BLaER1 treated with 17β-estradiol and CSF1 and Interleukin-3, amounts not matched to agents 10 nM and 100 nM (cell line): ENCODE measurements around the gene TP53I11.

Experiments used
- H3K27ac ChIP-seq, 11 experiments: shearing (Covaris generic); formaldehyde crosslinking; 2 replicates each; pipeline ENCODE4 v1.8.1; 2022
- H3K27me3 ChIP-seq, 11 experiments: shearing (Covaris generic); formaldehyde crosslinking; 2 replicates each; pipeline ENCODE4 v1.8.1; 2022
- H3K36me3 ChIP-seq, 11 experiments: shearing (Covaris generic); formaldehyde crosslinking; 2 replicates each; pipeline ENCODE4 v1.8.1; 2022
- H3K4me1 ChIP-seq, 10 experiments: shearing (Covaris generic); formaldehyde crosslinking; 2 replicates each; pipeline ENCODE4 v1.8.1; 2022
- H3K4me2 ChIP-seq, 11 experiments: shearing (Covaris generic); formaldehyde crosslinking; 2 replicates each; pipeline ENCODE4 v1.8.1; 2022
- H3K4me3 ChIP-seq, 10 experiments: shearing (Covaris generic); formaldehyde crosslinking; 2 replicates each; pipeline ENCODE4 v1.8.1; 2022
- H3K9ac ChIP-seq, 11 experiments: shearing (Covaris generic); formaldehyde crosslinking; 2 replicates each; pipeline ENCODE4 v1.8.1; 2022
- H3K9me3 ChIP-seq, 11 experiments: shearing (Covaris generic); formaldehyde crosslinking; replicated peaks in 1 of 11; 2 replicates each; pipeline ENCODE4 v1.8.1; 2022
- H4K20me1 ChIP-seq, 11 experiments: shearing (Covaris generic); formaldehyde crosslinking; 2 replicates each; pipeline ENCODE4 v1.8.1; 2022
- Cebpa-rat ChIP-seq, 11 experiments: shearing (Covaris generic); IDR thresholded peaks; 2 replicates each; pipeline ENCODE4 v1.8.1; 2022

TP53I11 gene

DNA sequence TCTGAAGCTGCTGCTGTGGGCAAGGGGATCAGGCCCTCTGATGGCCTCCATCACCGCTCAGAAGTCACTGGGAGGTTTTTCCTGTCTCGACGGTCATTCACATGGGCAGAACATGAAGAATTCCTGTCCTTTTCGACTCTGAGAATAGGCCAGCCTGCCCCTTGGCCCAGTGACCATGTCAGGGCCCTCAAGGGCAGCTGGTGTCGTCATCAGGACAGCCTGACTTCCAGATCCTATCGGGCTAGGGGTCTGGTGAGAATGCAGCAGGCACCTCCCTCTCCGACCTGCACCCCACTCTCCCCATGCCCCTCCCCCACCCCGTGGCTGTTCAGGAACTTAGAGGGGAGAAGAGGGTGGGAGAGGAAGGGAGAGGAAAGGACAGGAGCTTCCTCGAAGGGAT lies 3.6 kb downstream of the TP53I11 start:
- Histone ChIP-seq H3K9me3 (no peaks in the 10 kb centered on the region), H3K27ac (peak overlapping the region in 7 of 11 experiments; percentile 37 to 99 (median 51); a peak in 14 of 22 replicates), H4K20me1 (peaks cover 59 to 76% (median 69%) of the 10 kb centered on the region in 11 experiments), H3K4me1 (peaks cover 81 to 85% (median 83%) of the 10 kb centered on the region in 10 experiments), H3K27me3 (no peaks in the 10 kb centered on the region), H3K36me3 (peaks cover 0 to 50% (median 22%) of the 10 kb centered on the region in 11 experiments; a peak in 14 of 22 replicates), H3K9ac (peak overlapping the region in 10 of 11 experiments; percentile 14 to 100 (median 67); a peak in 17 of 22 replicates), H3K4me3 (peak overlapping the region in 3 of 10 experiments; percentile 3 to 99 (median 40); a peak in 4 of 20 replicates), H3K4me2 (peak overlapping the region; percentile 86 to 99 (median 97))
- TF ChIP-seq Cebpa-rat (IDR thresholded peaks at IDR 0.05): no peak

- Histone ChIP-seq H3K4me1 (peaks cover 81 to 85% (median 83%) of the 10 kb centered on the region in 10 experiments), H3K9ac (peak overlapping the region in 9 of 11 experiments; percentile 29 to 100 (median 98); a peak in 15 of 22 replicates), H3K4me2 (peak overlapping the region; percentile 86 to 99 (median 97); a peak in 21 of 22 replicates), H3K9me3 (no peaks in the 10 kb centered on the region), H3K4me3 (peak overlapping the region in 4 of 10 experiments; percentile 0 to 99 (median 25); a peak in 4 of 20 replicates), H3K27me3 (no peaks in the 10 kb centered on the region), H3K27ac (peak overlapping the region in 8 of 11 experiments; percentile 6 to 99 (median 50); a peak in 12 of 22 replicates), H4K20me1 (peaks cover 60 to 85% (median 78%) of the 10 kb centered on the region in 11 experiments), H3K36me3 (peaks cover 0 to 50% (median 22%) of the 10 kb centered on the region in 11 experiments; a peak in 14 of 22 replicates)
- TF ChIP-seq Cebpa-rat (IDR thresholded peaks at IDR 0.05): no peak
Measured at GRCh38 chr11:44946263-44946662, 4.4 kb downstream of the TP53I11 start.

GRCh38 chr11:44945666-44946065 lies 5.0 kb downstream of the TP53I11 start:
- Histone ChIP-seq H3K9me3 (no peaks in the 10 kb centered on the region), H3K4me2 (peak overlapping the region; percentile 86 to 99 (median 97); a peak in 21 of 22 replicates), H3K4me3 (peak overlapping the region in 4 of 10 experiments; percentile 15 to 99 (median 32); a peak in 1 of 20 replicates), H3K4me1 (peaks cover 83 to 86% (median 85%) of the 10 kb centered on the region in 10 experiments), H3K27ac (peak overlapping the region in 8 of 11 experiments; percentile 6 to 99 (median 50); a peak in 15 of 22 replicates), H3K27me3 (no peaks in the 10 kb centered on the region), H3K36me3 (peaks cover 0 to 56% (median 26%) of the 10 kb centered on the region in 11 experiments; a peak in 16 of 22 replicates), H3K9ac (peak overlapping the region in 8 of 11 experiments; percentile 11 to 100 (median 98); a peak in 16 of 22 replicates), H4K20me1 (peaks cover 66 to 91% (median 84%) of the 10 kb centered on the region in 11 experiments)
- TF ChIP-seq Cebpa-rat (IDR thresholded peaks at IDR 0.05): no peak

- Histone ChIP-seq H3K4me1 (peaks cover 92 to 94% (median 93%) of the 10 kb centered on the region in 10 experiments), H4K20me1 (peaks cover 74 to 99% (median 92%) of the 10 kb centered on the region in 11 experiments), H3K36me3 (peaks cover 0 to 64% (median 34%) of the 10 kb centered on the region in 11 experiments; a peak in 16 of 22 replicates), H3K27me3 (no peaks in the 10 kb centered on the region), H3K27ac (peak overlapping the region in 6 of 11 experiments; percentile 7 to 99 (median 68); a peak in 6 of 22 replicates), H3K4me3 (no peak overlapping the region), H3K9ac (peak overlapping the region in 7 of 11 experiments; percentile 24 to 100 (median 98); a peak in 10 of 22 replicates), H3K9me3 (no peaks in the 10 kb centered on the region), H3K4me2 (peak overlapping the region; percentile 86 to 99 (median 97))
- no peak for TF ChIP-seq Cebpa-rat (IDR thresholded peaks at IDR 0.05)
Measured at GRCh38 chr11:44944853-44945235, 5.8 kb downstream of the TP53I11 start.

DNA sequence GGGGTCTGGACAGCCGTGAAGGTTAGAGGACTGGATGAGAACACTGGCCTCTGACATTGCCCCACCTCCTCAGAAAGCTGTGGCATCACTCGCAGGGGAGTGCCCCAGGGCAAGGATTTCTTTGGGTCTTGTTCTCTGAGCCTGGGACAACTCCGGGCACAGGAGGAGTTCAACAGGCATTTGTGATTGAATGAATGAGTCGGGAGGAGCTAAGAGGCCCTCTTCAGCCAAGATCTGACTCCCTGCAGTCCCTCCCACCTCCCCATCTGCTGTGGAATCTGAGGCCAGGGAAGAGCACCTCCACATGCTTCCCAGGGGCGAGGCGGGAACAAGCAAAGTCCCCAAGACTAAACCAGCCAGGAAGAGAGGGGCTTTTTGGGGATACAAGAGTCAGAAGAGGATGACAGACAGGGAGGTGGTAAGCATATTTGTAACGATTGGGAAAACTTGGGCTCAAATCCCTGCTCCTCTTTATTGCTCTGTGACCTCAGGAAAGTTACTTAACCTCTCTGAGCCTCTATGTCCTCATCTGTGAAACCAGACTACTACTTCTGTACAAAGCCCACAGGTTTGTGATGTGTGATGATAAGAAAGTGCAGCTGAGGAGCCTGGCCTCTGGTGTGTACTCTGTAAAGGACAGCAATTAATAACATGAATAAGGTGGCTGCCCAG lies 6.4 kb downstream of the TP53I11 start:
- H3K4me2 ChIP-seq: peak overlapping the region; percentile 86 to 99 (median 97)
- H3K4me3 ChIP-seq: peak overlapping the region in 4 of 10 experiments; percentile 6 to 59 (median 42); a peak in 4 of 20 replicates
- H3K27me3 ChIP-seq: no peaks in the 10 kb centered on the region
- H3K36me3 ChIP-seq: peaks cover 0 to 67% (median 38%) of the 10 kb centered on the region in 11 experiments; a peak in 16 of 22 replicates
- H3K9ac ChIP-seq: peak overlapping the region in 9 of 11 experiments; percentile 13 to 99 (median 62); a peak in 15 of 22 replicates
- peak overlapping the region in 9 of 11 experiments; percentile 50 to 99 (median 71); a peak in 16 of 22 replicates for H3K27ac ChIP-seq
- H3K9me3 ChIP-seq: no peaks in the 10 kb centered on the region
- H4K20me1 ChIP-seq: peaks cover 80 to 100% (median 97%) of the 10 kb centered on the region in 11 experiments
- peaks cover 97 to 100% (median 98%) of the 10 kb centered on the region in 10 experiments for H3K4me1 ChIP-seq
- no peak for TF ChIP-seq Cebpa-rat (IDR thresholded peaks at IDR 0.05)

GRCh38 chr11:44943696-44944095 lies 7.0 kb downstream of the TP53I11 start:
- no peak for TF ChIP-seq Cebpa-rat (IDR thresholded peaks at IDR 0.05)
- H3K4me3 ChIP-seq: peak overlapping the region in 7 of 10 experiments; percentile 6 to 59 (median 46); a peak in 11 of 20 replicates
- H3K9me3 ChIP-seq: no peaks in the 10 kb centered on the region
- H3K4me1 ChIP-seq: peaks cover 99 to 100% (median 100%) of the 10 kb centered on the region in 10 experiments
- H3K9ac ChIP-seq: peak overlapping the region in 10 of 11 experiments; percentile 13 to 99 (median 61); a peak in 18 of 22 replicates
- H3K27me3 ChIP-seq: no peaks in the 10 kb centered on the region
- H3K27ac ChIP-seq: peak overlapping the region in 10 of 11 experiments; percentile 11 to 99 (median 69); a peak in 17 of 22 replicates
- peak overlapping the region; percentile 86 to 99 (median 97) for H3K4me2 ChIP-seq
- H4K20me1 ChIP-seq: peaks cover 81 to 100% (median 97%) of the 10 kb centered on the region in 11 experiments
- H3K36me3 ChIP-seq: peaks cover 0 to 67% (median 38%) of the 10 kb centered on the region in 11 experiments; a peak in 16 of 22 replicates

GRCh38 chr11:44943118-44943517 lies 7.6 kb downstream of the TP53I11 start:
- Histone ChIP-seq H3K9me3 (no peaks in the 10 kb centered on the region), H3K9ac (peak overlapping the region; percentile 11 to 99 (median 61); a peak in 19 of 22 replicates), H3K4me3 (peak overlapping the region in 8 of 10 experiments; percentile 44 to 59 (median 49); a peak in 15 of 20 replicates), H3K27ac (peak overlapping the region in 10 of 11 experiments; percentile 11 to 99 (median 72); a peak in 18 of 22 replicates), H3K27me3 (no peaks in the 10 kb centered on the region), H4K20me1 (peaks cover 81 to 100% (median 97%) of the 10 kb centered on the region in 11 experiments), H3K4me1 (peaks cover 99 to 100% (median 100%) of the 10 kb centered on the region in 10 experiments), H3K36me3 (peaks cover 0 to 69% (median 42%) of the 10 kb centered on the region in 11 experiments; a peak in 16 of 22 replicates), H3K4me2 (peak overlapping the region; percentile 86 to 99 (median 97))
- TF ChIP-seq Cebpa-rat (IDR thresholded peaks at IDR 0.05): no peak
